CMK (cell line): ENCODE data around the gene SPTBN2.

ENCODE experiments used
- DNase-seq: peaks from one replicate; pipeline ENCODE4 v3.0.0-alpha.2; 2010; ENCODE audit warnings: low read depth

Gene SPTBN2

GRCh38 chr11:66638177-66639065 is 90.6 kb downstream of the SPTBN2 start, which contains the start of gene RBM4:
TSS of gene RBM4 (plus strand) at chr11:66638703. CDS start at chr11:66639712, 1,009 bp downstream.
- DNase-seq: peak; percentile 98

- no peak for DNase-seq
Measured at GRCh38 chr11:66637557-66638176, 91.3 kb downstream of the SPTBN2 start.

GRCh38 chr11:66636411-66636810 is 92.6 kb downstream of the SPTBN2 start:
- no peak for DNase-seq
